Breast epithelium (tissue), 3 donors: ENCODE measurements around the gene GNB5.

Experiments used
- POLR2AphosphoS5 ChIP-seq, 3 donors: sonication (generic); formaldehyde crosslinking; IDR thresholded peaks; one replicate each; pipeline ENCODE4 v1.6.1; 2017; ENCODE audit warnings: antibody characterized with exemption in 3 of 3
- TF ChIP-seq, protein P1 (sequence below), 3 donors: fragments of 450-650 bp; IDR thresholded peaks; one replicate each; pipeline ENCODE4 v1.5.1; 2016 to 2017; ENCODE audit warnings: antibody characterized with exemption in 3 of 3, mild to moderate bottlenecking in 3 of 3, moderate library complexity in 3 of 3

DNA sequence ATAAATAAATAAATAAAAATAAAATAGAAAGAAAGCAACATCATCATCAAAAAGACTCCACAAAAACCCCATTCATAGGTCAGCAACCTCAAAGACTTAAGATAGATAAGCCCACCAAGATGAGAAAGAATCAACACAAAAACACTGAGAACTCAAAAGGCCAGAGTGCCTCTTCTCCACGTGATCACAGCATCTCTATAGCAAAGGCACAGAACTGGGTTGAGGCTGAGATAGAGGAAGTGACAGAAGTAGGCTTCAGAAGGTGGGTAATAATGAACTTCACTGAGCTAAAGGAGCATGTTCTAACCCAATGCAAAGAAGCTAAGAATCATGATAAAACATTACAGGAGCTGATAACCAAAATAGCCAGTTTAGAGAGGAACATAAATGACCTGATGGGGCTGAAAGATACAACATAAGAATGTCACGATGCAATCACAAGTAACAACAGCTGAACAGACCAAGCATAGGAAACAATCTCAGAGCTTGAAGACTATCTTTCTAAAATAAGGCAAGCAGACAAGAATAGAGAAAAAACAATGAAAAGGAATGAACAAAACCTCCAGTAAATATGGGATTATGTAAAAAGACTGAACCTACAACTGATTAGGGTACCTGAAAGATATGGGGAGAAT is 26.4 kb downstream of the GNB5 start:
- TF ChIP-seq POLR2AphosphoS5 (IDR thresholded peaks at IDR 0.05) = no peak
- TF ChIP-seq, protein P1, sequence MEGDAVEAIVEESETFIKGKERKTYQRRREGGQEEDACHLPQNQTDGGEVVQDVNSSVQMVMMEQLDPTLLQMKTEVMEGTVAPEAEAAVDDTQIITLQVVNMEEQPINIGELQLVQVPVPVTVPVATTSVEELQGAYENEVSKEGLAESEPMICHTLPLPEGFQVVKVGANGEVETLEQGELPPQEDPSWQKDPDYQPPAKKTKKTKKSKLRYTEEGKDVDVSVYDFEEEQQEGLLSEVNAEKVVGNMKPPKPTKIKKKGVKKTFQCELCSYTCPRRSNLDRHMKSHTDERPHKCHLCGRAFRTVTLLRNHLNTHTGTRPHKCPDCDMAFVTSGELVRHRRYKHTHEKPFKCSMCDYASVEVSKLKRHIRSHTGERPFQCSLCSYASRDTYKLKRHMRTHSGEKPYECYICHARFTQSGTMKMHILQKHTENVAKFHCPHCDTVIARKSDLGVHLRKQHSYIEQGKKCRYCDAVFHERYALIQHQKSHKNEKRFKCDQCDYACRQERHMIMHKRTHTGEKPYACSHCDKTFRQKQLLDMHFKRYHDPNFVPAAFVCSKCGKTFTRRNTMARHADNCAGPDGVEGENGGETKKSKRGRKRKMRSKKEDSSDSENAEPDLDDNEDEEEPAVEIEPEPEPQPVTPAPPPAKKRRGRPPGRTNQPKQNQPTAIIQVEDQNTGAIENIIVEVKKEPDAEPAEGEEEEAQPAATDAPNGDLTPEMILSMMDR (IDR thresholded peaks at IDR 0.05) = no peak
